Activated CD8-positive, alpha-beta memory T cell treated with anti-CD3 and anti-CD28 coated beads for 36 hours (primary cell): Measurements from ENCODE around the gene OR10V1. TPM values are rescaled to one million over a fixed set of nuclear protein-coding genes. Genes with fewer than 3 reads are reported as not detected.

ENCODE experiments used
- CTCF ChIA-PET: fragments of 350-600 bp; sonication (Branson Sonifier 250); formaldehyde crosslinking; loops from one replicate; lab custom pipeline; 2021; ENCODE audit warnings: antibody characterized with exemption; lab: Charles Lee
- POLR2A ChIA-PET: fragments of 350-600 bp; sonication (Branson Sonifier 250); formaldehyde crosslinking; loops from one replicate; lab custom pipeline; 2021; ENCODE audit warnings: antibody characterized with exemption; lab: Charles Lee
- total RNA-seq, 2 experiments: library from RNA; stranded (reverse); gene quantifications; one replicate each; pipeline ENCODE4 v1.2.3, GENCODE V29; 2021

OR10V1 gene
- total RNA-seq, 2 experiments from 2014 or later, result not detected

DNA sequence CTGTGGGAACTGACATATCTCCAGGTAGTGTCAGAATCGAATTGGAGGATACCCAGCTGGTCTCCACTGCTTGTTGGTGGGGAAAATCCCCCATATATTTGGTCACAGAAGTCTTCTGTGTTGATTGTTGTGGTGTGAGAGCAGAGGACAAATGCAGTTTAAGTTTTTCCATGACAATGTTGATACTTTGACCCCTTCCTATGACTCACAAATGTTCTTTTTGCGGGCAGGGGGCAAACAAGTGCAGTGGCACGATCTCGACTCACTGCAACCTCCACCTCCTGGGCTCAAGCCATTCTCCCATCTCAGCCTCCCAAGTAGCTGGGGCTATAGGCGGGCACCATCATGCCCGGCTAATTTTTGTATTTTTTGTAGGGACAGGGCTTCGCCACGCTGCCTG, 37.4 kb downstream of the OR10V1 start:
- CTCF ChIA-PET, result interaction anchor here (0.6 kb wide), 1 partner anchor 44 kb away, joined by 3 read pairs; no protein-coding TSS in a partner anchor

DNA sequence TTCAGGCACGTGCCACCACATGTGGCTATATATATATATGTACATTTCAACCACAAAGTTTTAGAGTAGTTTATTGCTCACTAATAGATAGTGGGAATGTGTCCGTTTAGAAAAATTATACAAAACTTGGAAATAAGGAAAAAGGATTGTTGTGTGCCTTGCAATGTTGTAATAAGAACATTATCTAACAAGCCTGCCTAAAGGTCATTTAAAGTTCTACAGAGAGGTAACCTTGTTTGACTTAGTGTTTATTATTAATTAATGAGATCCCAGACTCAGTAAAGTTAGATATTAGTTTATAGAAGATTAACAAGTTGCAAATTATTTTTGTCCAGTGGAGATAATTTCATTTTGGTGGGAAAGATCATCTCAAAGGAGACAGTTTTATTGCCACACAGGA, 39.4 kb downstream of the OR10V1 start:
- ChIA-PET POLR2A (no interaction called here), CTCF (no interaction called here)

More for the DNA sequence above, 37.4 kb downstream of the OR10V1 start:
- POLR2A ChIA-PET, result interaction anchor here (0.6 kb wide), 1 partner anchor 129 kb away, joined by 12 read pairs; no protein-coding TSS in a partner anchor

GRCh38 chr11:59673291-59673690, 40.4 kb downstream of the OR10V1 start:
- POLR2A ChIA-PET, result no interaction called here
- CTCF ChIA-PET, result no interaction called here

- ChIA-PET CTCF (no interaction called here), POLR2A (no interaction called here)
These were observed 42.2 kb downstream of the OR10V1 start for GRCh38 chr11:59671471-59671870.

GRCh38 chr11:59669611-59670009, 44.0 kb downstream of the OR10V1 start:
- ChIA-PET CTCF (interaction anchor here (0.6 to 1.2 kb wide), 7 partner anchors 85 to 1775 kb away, joined by 3 to 6 read pairs (median 3); no protein-coding TSS in a partner anchor), POLR2A (interaction anchor here (0.9 to 1.5 kb wide), 4 partner anchors 11 to 132 kb away, joined by 4 to 13 read pairs (median 8); partner anchors contain the start of gene OSBP)

DNA sequence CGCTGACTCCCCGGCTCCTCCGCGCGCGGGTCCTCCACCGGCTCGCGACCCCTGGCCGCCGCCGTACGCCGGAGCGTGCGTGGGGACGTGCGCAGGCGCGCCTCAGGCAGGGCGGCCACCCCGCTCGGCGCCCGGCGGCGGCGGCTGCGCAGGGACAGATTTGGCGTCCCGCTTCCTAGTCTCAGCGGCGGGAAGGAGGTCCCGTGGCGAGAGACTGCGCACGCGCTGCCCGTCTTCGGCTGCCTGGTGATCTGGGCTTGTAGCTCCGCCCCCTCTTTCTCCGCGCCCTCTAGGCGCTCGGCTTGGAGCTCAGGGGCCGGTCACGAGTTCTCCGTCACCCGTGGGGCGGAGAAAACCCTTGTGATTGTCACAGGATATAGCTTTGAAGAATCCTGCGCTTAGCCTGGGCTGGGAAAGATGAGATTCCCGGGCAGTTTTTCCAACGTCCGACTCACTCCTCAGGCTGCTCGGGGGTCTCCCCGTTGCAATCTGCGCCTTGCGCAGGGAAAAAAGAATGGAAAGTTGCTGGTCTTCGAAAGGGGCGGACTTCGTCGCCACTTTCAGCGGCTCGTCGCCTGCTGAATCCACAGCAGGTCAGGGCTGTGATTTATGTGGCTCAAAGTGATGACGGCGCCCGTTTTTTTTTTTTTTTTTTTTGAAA, 44.6 kb downstream of the OR10V1 start, which contains the start of gene PATL1:
Gene PATL1 (minus strand): TSS at position 88 of the 661 bp plus-strand sequence. CDS start 142 bp downstream, outside the sequence.
- POLR2A ChIA-PET, result interaction anchor here (0.7 to 1.5 kb wide), 6 partner anchors 12 to 131 kb away, joined by 3 to 13 read pairs (median 4); partner anchors contain the start of genes OSBP and STX3
- CTCF ChIA-PET, result interaction anchor here (0.6 to 1.2 kb wide), 6 partner anchors 54 to 1776 kb away, joined by 3 to 6 read pairs (median 3); partner anchors contain the start of gene OSBP

DNA sequence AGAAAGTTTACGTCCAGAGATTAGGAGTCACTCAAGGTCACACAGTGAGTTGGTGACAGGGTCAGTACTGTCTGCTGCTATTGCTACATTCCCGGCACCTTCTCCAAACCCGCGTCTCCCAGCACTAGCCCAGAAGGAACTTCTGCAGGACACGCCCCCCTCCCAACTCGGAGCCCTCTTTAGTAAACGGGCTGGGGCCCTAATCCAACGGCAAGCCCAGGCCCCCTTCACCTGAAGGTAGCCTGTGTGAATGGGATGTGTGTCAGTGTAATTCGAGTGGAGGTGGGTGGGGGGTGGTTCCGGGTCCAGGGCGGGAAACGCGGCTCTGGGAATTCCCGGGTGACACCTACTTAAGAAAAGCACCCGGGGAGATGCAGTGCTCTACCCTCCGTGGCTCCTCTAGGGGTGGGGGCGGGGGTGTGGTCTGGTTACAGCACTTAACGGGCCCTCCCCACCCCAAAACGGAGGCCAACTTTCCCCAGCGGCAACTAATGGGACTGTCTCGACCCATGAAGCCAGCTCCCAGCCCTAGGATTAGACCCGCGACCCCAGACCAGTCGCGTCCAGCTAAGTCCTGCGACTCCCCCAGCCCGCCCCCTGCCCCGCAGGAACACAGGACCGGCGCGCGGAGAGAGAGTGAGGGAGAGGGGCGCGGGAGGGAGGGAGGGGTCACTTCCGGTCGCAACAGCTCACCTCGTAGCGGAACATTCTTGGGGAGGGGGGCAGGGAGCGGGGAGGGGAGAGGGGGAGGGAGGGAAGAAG, 45.3 kb downstream of the OR10V1 start:
- POLR2A ChIA-PET, result interaction anchor here (0.7 to 1.5 kb wide), 5 partner anchors 12 to 108 kb away, joined by 3 to 13 read pairs (median 4); partner anchors contain the start of genes OSBP and STX3

GRCh38 chr11:59667812-59668187, 45.8 kb downstream of the OR10V1 start:
- POLR2A ChIA-PET, result no interaction called here
- CTCF ChIA-PET, result no interaction called here

More for the DNA sequence above, 45.3 kb downstream of the OR10V1 start:
- CTCF ChIA-PET, result interaction anchor here (0.7 to 1.2 kb wide), 3 partner anchors 53 to 108 kb away, joined by 3 read pairs; partner anchors contain the start of gene OSBP

DNA sequence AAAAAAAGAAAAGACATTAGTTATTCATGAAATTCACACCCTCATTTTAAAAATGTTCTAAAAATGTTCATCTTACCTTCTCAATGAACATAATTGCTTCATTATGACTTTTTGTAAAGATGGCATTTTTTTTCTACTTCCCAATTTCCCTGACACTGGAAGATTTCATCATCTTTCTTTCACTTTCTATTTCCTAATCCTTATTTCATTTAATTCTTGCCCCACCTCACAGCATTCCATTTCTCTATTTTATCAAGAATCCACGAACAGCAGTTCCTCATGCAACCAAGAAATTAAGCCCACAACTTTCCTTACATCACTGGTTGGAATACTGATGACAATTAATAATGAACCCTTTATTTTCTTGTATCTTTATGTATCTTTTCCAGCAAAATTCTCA, 46.7 kb downstream of the OR10V1 start:
- ChIA-PET POLR2A (no interaction called here), CTCF (no interaction called here)

Other genes with a start within 250 kb of the OR10V1 start
- gene OR4D10, start 240.5 kb downstream of the OR10V1 start, total RNA-seq, result not detected
- not detected for gene OR4D11, start 210.3 kb downstream of the OR10V1 start, total RNA-seq
- gene OR4D9, start 202.3 kb downstream of the OR10V1 start, total RNA-seq, result not detected
- 10 to 100 TPM; 35.0 to 36.4 TPM for gene OSBP, start 98.1 kb downstream of the OR10V1 start, total RNA-seq
- 10 to 100 TPM; 59.0 to 60.1 TPM for gene PATL1, start 44.8 kb downstream of the OR10V1 start, total RNA-seq
- gene STX3, start 41.5 kb upstream of the OR10V1 start, total RNA-seq, result 1 to 10 TPM; 8.8 to 9.4 TPM
- 10 to 100 TPM; 96.2 to 96.5 TPM for gene MRPL16, start 96.9 kb upstream of the OR10V1 start, total RNA-seq
- not detected for gene CBLIF, start 131.7 kb upstream of the OR10V1 start, total RNA-seq
- gene TCN1, start 152.6 kb upstream of the OR10V1 start, total RNA-seq, result not detected
- gene OOSP3, start 164.9 kb upstream of the OR10V1 start, total RNA-seq, result not detected
- not detected for gene OOSP1, start 224.6 kb upstream of the OR10V1 start, total RNA-seq